Measurements from ENCODE around the gene GTF2H4.
"Not testable (repeated sequence)": the region's sequence is repeated elsewhere in the genome, so short reads cannot be mapped to it uniquely, and the experiment has no call there.

Gene GTF2H4

GRCh38 chr6:30926644-30927043, 18.6 kb downstream of the GTF2H4 start:
- no peak for TF ChIP-seq CTCF (IDR thresholded peaks at IDR 0.05)

GRCh38 chr6:30927080-30927479, 19.1 kb downstream of the GTF2H4 start:
- not testable (repeated sequence) for H3K79me2 ChIP-seq; H2AFZ ChIP-seq; H3K4me3 ChIP-seq (ENCODE audit: low read depth, low read length); H3K27ac ChIP-seq; H3K9ac ChIP-seq; H3K27me3 ChIP-seq (ENCODE audit: control insufficient read depth, insufficient read depth, low read length); H3K36me3 ChIP-seq (ENCODE audit: control insufficient read depth, insufficient read depth, low read length); H3K4me1 ChIP-seq; H3K4me2 ChIP-seq (ENCODE audit: low read length); H3K9me3 ChIP-seq (ENCODE audit: control insufficient read depth, low read length)

More at GRCh38 chr6:30926644-30927043, 18.6 kb downstream of the GTF2H4 start:
- Histone ChIP-seq H3K27me3 (ENCODE audit: control insufficient read depth, insufficient read depth, low read length) (no peaks in the 10 kb centered on the region), H3K9me3 (ENCODE audit: control insufficient read depth, low read length) (no peaks in the 10 kb centered on the region), H2AFZ (no peak overlapping the region), H3K4me2 (ENCODE audit: low read length) (no peak overlapping the region), H3K36me3 (ENCODE audit: control insufficient read depth, insufficient read depth, low read length) (no peaks in the 10 kb centered on the region), H3K4me3 (ENCODE audit: low read depth, low read length) (no peak overlapping the region), H3K4me1 (no peaks in the 10 kb centered on the region), H3K27ac (no peak overlapping the region), H3K9ac (no peak overlapping the region), H3K79me2 (no peaks in the 10 kb centered on the region)

- no peak for TF ChIP-seq CTCF (IDR thresholded peaks at IDR 0.05)
- no peak overlapping the region for H3K27ac ChIP-seq
- no peaks in the 10 kb centered on the region for H3K4me1 ChIP-seq
- H3K36me3 ChIP-seq (ENCODE audit: control insufficient read depth, insufficient read depth, low read length): no peaks in the 10 kb centered on the region
- no peak overlapping the region for H3K4me3 ChIP-seq (ENCODE audit: low read depth, low read length)
- H3K4me2 ChIP-seq (ENCODE audit: low read length): no peak overlapping the region
- no peak overlapping the region for H2AFZ ChIP-seq
- H3K9me3 ChIP-seq (ENCODE audit: control insufficient read depth, low read length): no peaks in the 10 kb centered on the region
- no peaks in the 10 kb centered on the region for H3K27me3 ChIP-seq (ENCODE audit: control insufficient read depth, insufficient read depth, low read length)
- no peak overlapping the region for H3K9ac ChIP-seq
- H3K79me2 ChIP-seq: no peaks in the 10 kb centered on the region
These were observed 20.7 kb downstream of the GTF2H4 start for GRCh38 chr6:30928677-30929076.

GRCh38 chr6:30930506-30930905, 22.5 kb downstream of the GTF2H4 start:
- Histone ChIP-seq H2AFZ (no peak overlapping the region), H3K4me2 (ENCODE audit: low read length) (no peak overlapping the region), H3K79me2 (no peaks in the 10 kb centered on the region), H3K27me3 (ENCODE audit: control insufficient read depth, insufficient read depth, low read length) (no peaks in the 10 kb centered on the region), H3K4me3 (ENCODE audit: low read depth, low read length) (no peak overlapping the region), H3K27ac (no peak overlapping the region), H3K4me1 (no peaks in the 10 kb centered on the region), H3K9me3 (ENCODE audit: control insufficient read depth, low read length) (no peaks in the 10 kb centered on the region), H3K9ac (no peak overlapping the region), H3K36me3 (ENCODE audit: control insufficient read depth, insufficient read depth, low read length) (no peaks in the 10 kb centered on the region)
- no peak for TF ChIP-seq CTCF (IDR thresholded peaks at IDR 0.05)

- Histone ChIP-seq H3K9me3 (ENCODE audit: control insufficient read depth, low read length) (no peaks in the 10 kb centered on the region), H2AFZ (no peak overlapping the region), H3K4me3 (ENCODE audit: low read depth, low read length) (no peak overlapping the region), H3K27me3 (ENCODE audit: control insufficient read depth, insufficient read depth, low read length) (no peaks in the 10 kb centered on the region), H3K9ac (no peak overlapping the region), H3K27ac (no peak overlapping the region), H3K4me2 (ENCODE audit: low read length) (no peak overlapping the region), H3K4me1 (no peaks in the 10 kb centered on the region), H3K36me3 (ENCODE audit: control insufficient read depth, insufficient read depth, low read length) (no peaks in the 10 kb centered on the region), H3K79me2 (no peaks in the 10 kb centered on the region)
- TF ChIP-seq CTCF (IDR thresholded peaks at IDR 0.05): no peak
These were observed 23.3 kb downstream of the GTF2H4 start for GRCh38 chr6:30931272-30931671.
